ENCODE data around the gene MAN1A1.
"Not testable (repeated sequence)": the region's sequence is repeated elsewhere in the genome, so short reads cannot be mapped to it uniquely, and the experiment has no call there.

The MAN1A1 gene

DNA sequence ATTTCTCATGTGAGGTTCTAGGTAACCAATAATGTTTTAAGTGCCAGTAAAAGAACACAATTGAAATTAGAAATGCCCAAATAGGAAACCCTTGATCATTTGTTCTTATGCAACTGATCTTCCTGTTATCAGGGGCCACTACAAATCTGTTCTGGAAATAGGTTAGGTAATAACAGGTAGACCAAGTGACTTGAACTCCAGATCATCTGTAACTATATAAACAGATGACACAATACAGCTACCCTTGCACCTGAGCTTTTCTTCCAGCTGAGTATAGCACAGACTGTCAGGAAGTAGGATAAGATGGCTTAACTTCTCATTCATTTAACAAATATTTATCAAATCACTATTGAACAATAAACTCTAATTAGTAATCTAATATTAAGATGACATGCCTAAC, 52.5 kb downstream of the MAN1A1 start:
- DNase-seq: no peak

DNA sequence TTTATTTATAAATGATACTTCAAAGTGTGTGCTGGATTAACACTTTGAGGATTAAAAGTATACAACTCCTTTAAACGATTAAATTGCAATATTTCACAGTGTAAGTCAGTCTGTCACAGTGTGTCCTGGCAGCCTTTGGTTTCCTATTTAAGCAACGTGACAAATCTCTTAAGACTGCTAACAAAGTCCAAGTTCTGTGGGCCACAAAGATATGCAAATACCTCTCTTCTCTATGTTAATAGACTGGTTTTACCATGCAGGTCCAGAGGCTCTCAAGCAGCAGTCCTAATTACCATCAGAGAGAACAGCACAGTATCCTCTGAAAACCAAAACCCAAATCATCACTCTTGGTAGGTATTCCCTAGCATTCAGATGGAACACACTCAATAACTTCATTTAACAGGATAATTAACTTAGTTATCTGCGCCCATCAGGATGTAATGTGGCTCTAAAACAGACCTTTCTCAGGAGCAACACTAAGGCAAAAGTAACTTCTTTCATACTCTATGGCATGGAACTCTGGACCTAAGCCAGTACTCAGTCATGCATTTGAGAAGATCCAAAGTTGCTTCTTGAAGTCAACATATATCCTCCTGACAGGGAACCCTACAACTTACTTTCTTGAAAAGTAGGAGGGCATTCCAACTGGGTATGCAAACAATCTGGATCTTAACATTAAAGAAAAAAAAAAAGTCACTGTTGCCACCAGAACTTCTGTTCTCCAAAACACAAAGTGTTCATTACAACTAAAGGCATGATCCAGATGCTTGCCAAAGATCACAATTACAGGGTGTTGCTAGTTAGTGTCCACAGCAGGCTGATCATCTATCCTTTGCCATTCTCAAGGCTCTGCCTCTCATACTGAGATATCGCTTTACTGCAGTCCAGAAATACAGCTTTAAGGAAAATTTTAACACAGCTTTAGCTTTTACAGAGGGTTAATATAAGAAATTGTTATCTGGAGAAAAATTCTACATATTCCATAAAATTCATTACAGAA, 53.2 kb downstream of the MAN1A1 start:
- DNase-seq: no peak

DNA sequence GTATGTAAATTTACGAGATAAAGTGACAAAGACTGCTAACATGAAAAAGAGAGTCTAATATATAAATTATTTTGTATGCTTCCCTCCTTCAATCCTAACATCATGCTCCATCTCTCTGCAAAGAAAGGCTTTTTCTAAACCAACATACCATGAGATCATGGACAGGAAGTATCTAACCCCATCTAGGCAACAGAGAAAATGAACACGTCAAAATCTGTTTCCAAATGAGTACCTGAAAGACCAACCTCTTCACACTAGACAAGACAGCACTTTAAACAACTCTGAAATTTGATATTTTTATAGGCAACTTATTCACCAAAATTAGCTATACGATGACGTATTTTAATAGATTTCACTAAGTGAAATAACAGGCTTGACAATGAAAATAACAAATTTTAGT, 54.6 kb downstream of the MAN1A1 start:
- DNase-seq: no peak

DNA sequence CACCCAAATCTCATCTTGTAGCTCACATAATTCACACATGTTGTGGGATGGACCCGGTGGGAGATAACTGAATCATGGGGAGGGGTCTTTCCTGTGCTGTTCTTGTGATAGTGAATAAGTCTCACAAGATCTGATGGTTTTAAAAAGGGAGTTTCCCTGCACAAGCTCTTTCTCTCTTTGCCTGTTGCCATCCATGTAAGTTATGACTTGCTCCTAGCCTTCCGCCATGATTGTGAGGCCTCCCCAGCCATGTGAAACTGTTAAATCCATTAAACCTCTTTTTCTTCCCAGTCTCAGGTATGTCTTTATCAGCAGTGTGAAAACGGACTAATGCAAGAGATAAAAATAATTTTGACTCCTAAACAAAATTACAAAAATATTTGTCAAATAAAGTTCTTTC, 58.5 kb downstream of the MAN1A1 start:
- DNase-seq: not testable (repeated sequence)

DNA sequence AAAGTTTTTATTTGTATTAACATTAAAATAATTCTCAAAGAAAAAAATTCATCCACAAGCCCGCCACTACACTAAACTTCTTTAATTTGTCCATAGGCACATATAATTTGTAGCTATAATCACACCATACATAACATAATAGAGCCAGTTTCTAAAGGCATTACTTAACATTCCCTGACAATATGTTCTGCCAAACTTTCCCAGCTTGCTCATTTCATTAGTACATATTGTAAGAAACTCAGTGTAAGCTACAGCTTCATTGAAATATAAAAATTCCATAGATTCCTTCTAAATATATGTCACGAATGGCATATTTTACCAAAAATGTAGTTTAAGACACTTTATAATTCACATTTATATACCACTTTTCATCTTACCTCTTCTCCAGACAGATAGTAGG, 59.3 kb downstream of the MAN1A1 start:
- DNase-seq: no peak

DNA sequence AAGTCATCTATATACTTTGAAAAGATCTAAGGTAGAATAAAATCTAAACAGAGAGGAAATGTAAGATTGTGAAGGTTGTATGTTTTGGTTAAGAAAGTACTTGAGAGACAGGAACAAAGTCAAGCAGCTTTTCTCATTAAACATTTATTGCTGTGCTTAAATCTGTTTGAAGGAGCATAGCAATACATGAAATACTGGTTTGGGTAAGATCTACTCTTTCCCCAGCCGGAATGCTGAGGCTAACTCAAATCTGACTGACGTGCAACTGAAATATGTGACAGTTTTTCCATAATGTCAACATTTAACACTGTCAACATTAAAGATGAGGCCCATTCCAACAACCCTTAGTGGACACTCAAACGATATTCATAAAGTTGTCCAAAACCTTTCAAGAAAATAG, 59.9 kb downstream of the MAN1A1 start:
- no peak for DNase-seq

DNA sequence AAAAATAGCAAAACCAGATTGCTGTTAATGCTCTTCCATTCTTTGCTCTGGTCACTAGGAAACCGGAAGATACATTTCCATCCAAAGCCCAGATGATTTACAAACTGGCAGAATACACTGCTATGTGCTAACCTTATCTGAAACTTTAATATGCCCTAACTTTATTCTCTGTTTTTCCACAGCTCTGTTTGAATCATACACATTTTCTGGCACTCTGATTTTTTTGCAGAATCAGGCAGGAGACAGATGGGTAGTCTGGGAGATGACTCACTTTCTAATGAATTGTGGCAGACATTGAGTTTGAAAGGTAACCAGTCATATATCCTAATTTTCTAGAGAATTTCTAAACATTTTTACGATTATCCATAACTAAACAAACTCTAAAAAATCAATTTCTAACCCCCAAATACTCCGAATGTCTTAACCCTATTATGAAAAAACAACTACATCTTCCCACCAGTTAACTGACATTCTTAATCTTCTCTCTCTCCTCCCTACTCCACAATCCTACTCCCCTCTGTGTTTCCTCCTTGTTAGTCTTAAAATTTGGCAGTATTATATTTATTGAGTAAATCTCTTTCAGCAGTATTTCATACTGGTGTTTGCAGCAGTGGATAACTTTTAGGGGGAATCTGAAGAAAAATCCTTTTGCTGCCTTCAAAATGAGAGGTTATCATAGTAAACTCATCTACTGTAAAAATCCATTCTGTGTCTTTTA, 63.5 kb downstream of the MAN1A1 start:
- no peak for DNase-seq

DNA sequence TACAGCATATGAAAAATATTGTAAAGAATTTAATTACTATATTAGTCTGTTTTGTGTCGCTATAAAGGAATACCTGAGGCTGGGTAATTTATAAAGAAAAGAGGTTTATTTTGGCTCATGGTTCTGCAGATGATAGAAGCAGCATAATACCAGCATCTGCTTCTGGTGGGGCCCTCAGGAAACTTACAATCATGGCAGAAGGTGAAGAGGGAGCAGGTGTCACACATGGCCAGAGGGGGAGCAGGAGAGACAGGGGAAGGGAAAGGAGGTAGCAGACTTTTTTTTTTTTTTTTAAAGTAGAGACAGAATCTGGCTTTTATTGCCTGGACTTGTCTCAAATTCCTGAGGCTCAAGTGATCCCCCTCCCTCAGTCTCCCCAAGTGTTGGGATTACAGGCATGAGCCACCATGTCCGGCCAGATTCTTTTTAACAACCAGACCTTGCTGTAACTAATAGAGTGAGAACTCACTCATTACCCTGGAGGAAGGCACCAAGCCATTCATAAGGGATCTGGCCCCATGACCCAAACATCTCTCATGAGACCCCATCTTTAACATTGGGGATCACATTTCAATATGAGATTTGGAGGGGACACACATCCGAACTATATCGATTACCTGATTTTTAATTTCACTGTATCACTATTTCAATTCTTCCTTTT, 64.6 kb downstream of the MAN1A1 start:
- DNase-seq: no peak

DNA sequence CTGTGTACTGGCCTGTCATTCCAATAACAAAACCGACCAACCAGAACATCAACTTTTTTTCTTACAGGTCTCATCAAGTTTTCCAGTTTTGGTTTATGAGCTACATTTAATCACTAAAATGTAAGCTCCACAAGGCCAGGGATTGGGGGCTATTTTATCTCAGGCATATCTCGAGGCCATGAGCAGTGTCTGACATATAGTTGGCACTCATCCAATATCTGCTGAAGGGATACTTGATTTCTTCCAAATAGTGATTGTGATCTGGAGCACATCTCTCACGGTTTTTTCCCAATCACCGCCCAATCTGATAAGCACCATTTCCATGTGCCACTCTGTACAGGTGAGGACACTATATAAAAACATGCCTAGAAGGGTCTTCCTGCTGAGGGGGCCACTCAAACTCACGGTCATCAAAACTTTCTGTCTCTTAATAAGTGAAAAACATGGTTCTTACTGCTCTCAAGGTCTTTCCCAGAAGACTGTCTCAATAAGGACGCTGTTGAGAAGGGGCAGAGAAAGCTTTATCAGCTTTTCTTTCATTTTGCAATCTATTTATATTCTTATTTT, 65.5 kb downstream of the MAN1A1 start:
- DNase-seq: no peak

DNA sequence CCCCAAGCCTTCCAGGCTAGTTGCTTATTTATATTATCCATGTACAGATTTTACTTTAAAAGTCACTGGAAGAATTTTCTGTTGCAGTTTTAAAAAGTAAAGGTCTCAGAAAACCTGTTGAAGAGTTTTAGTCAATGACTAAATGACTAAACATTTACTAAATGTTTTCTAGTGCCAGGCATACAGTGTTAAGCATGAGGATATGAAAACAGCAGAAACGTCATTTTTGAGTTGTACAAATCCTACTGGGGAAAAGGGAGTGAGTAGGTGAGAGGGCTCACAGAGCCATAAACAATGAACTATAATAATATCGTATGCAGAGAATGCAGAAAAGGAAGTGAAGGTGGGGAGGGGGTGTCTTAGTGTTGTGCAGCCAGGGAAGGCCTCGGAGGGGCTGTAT, 66.3 kb downstream of the MAN1A1 start:
- no peak for DNase-seq

DNA sequence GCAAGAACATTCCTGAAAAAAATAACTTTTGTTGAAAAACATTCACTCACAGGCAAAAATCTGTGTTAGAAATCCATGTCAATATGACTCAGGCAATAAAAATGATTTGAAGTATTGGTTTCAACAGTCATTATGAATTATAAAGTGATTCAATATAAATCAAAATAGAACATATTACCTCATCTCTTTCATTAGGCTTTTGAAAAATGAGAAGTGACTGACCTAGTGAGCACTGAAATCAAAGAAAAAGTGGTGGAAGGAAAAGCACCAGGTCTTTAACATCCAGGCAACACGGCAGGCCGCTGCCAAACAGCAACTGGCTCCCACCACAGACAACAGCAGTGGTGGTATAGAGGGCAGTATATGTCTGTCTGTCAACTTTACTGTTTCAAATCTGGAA, 68.9 kb downstream of the MAN1A1 start:
- no peak for DNase-seq

DNA sequence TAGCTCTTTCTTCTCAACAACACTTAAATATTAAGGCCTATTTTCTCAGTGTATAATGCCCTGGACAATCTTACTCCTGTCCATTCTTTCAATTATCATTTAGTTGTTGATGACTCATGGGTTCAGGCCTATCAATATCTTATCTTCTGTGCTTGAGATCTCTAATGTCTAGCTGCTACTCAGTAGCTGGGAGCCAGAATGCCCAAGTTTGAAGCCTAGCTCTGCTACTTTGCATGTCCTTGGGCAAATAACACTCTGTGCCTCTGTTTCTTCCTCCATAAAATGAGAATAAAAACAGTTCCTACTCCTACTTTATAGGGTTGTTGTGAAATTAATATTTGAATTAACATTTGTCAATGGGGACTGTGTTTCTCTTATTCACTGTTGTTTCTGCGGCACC, 69.5 kb downstream of the MAN1A1 start:
- DNase-seq: no peak

DNA sequence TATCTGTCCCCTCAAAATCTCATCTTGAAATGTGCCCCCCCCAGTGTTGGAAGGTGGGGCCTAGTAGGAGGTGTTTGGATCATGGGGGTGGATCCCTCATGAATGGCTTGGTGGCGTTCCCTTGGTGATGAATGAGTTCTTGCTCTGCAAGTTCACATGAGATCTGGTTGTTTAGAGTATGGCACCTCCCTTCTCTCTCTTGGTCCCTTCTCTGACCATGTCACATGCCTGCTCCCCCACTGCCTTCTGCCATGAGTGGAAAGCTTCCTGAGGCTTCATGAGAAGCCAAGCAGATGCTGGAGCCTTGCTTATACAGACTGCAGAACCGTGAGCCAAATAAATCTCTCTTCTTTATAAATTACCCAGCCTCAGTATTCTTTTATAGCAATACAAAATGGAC, 70.9 kb downstream of the MAN1A1 start:
- no peak for DNase-seq

DNA sequence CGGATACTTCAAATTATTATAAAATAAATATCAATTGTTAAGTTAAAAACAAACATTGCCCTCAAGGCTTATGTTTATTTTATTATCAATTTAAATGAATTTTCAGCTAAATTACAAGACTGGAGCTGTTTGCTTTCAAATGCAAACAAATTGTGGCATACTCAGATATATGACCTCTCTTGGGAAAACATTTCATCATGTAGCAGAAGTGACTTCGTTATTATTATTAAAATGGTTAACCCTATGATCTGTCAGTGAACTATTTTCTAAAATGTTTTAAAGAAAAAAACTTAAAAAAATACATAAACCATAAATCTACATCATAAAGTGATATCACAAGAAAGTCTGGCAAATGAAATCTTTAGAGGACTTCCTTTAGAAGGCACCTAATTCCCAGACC, 72.5 kb downstream of the MAN1A1 start:
- no peak for DNase-seq

DNA sequence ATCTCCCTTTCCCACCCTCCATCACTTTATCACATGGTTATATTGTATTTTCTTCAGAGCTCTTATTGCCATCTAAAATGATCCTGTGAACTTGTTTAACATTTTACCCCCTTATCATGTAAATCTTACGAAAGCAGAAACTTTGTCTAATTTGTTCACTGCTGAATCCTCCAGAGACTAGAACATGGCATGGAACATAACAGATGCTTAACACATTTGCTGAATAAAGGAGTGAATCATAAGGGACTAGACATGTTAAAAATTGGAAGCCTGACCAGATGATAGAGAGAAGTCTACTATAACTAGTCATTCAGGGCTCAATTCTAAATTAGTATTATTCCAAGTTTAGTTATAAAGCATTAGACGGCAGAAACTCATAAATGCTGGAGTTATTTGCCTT, 73.3 kb downstream of the MAN1A1 start:
- no peak for DNase-seq

DNA sequence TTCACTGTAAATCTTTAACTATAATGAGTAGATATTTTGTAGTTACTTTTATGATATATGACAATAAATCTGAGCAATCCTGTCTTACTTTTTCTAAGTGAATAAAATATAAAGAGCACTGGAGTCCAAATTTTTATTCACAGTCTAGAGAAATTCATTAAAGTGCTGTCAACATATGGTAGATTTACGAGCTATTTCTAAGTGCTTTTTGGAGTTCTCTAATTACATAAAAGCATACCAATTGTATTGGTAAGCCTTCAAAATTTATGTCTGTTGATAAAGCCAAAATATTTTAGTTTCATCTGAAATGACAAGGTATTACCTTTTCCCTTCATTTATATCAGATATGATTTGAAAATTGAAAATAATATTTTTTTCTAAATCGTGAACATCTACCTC, 75.4 kb downstream of the MAN1A1 start:
- DNase-seq: no peak

DNA sequence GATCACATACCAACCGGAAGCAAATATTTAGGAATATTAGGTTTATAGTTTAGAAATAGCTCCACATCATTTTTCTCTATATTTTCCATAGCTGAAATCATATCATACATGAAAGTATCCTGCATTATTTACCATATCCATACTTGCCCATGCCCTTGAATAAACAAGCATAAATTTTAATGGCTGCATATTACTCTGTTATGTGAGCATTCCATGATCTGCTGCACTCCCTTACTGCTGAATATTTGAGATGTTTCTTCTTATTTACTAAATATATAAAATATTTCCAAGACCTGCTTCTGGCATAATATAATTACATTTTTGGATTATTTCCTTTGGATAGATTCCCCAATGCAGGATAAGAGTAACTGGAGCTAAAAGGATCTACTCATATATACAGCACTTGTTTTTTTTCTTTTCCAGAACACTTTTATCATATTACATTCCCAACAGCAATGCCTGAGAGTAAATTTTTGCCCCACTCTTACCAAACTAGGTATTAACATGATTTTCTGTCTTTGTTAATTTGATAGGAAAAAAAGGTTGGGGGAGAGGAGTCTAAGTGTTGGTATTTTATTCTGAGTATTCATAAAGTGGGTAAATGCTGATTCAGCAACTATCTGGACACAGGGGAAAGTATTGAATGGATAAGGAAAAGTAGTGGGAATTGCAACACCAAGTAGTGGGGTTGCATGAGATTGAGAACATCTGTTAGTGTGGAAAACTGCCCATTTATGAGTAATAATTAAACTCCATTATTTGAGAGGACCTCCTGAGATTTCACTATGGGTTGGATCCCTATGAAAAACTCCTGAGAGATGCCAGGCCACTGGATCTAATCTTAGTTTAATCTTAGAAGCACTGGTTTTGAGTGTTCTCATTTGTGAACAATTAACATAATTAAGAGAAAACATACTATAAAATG, 76.0 kb downstream of the MAN1A1 start:
- no peak for DNase-seq

DNA sequence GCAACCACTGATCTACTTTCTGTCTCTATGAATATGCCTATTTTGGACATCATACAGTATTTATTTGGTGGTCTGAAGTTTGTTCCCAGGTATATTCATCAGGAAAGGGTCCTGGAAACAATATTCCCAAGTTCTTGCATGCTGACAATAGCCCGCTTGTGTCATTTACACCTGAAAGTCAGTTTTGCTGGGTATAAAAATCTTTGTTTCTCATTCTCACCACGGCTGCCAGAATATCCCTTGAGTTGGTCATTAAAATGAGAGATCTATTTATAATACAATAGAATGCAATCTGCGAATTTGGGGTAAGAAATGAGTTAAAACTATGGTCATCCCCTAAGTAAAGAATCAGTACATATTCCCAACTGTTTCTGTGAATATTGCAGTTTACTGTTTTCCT, 79.0 kb downstream of the MAN1A1 start:
- DNase-seq: no peak

DNA sequence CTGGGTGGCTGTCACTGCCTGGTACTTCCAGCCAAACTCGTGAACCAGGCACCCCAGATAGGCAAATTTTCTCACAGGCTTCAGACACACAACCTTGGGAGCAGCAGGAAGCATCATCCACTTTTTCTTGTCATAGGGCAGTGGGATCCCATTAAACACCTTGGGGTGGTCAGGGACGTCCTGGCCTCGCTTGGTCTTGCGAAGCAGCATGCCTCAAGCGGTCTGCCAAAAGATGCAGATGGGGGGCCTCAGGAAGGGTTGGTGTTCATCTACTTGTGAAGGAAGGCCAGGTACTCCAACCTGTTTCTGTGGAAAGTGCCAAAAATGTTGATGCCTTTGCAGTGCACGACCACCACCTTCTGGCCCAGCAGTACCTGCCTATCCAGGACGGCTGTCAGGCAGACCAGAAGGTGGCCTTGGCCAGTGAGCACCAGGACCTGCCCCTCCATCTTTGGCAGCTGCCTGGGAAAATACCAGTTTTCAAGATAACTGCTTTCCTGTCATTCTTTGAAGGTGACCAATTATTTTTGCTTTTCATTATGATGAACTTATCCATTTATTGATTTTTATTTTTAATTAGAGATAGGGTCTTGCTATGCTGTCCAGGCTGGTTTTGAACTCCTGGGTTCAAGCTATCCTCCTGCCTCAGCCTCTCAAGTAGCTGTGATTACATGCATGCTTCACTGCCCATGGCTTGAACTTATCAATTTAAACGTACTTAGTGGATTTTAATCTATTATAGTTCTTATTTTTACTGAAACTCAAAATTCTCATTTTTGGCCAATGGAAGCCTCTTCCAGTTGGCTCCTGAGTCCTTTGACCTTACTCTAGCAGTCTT, 80.1 kb downstream of the MAN1A1 start:
- DNase-seq: no peak

DNA sequence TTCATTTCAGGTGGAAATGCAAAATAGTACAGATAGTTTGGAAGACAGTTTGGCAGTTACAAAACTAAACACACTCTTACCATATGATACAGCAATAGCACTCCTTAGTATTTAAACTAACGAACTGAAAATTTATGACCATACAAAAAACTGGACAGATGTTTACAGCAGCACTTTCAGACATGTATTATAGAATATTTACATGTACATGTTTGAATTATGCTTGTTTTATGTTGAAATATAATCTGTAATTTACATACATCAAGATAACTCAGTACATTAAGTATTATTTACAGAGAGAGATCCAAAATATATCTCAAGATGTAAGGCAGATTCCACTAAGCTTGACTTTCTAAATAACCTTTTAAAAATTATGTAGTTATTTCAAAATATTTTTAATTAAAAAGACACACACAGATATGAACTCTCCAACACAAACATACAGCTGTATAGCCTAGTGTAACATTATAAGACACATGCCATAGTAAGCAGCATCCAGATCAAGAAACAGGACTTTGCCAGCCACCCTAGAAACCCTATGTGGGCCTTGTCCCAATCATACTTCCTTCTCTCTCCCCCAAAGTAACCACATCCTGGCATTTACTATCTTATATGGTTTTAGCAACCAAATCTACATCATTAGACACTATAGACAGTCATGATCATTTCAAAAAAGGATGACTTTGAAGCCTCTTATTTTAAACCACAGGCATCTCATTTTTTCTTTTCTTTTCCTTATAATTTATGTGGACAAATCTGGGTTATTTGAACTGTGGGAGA, 82.2 kb downstream of the MAN1A1 start:
- DNase-seq: no peak
